Measurements from ENCODE around the gene CDK18.

Gene CDK18

DNA sequence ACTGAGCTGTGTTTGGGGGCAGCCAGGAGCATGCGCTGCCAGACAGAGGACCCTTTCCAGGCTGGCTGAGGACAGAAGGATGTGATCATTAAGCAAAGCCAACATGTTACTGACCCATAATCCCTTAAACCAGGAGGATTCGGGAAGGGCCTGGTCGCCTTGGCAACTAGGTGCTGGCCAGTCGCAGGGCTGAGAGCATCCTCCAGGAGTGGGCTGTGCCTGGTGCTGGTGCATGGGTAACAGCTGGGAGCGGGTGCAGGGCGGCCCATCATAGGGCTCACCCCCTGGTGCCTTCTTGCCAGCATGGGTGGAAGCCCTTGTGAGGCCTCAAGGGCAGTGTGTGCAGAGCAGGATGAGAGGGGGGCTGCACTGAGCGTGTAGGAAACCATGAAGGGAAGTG is 17.2 kb downstream of the CDK18 start:
- no peak overlapping the region for H3K27ac ChIP-seq (ENCODE audit: low read length)
- ATAC-seq (ENCODE audit: insufficient read depth, low read depth) (peak; percentile 10; the same call in 1 of the 3 replicates), DNase-seq (no peak)
- no peak overlapping the region for H3K4me2 ChIP-seq (ENCODE audit: insufficient read depth, low read length)
- peaks cover 15% of the 10 kb centered on the region for H4K20me1 ChIP-seq (ENCODE audit: insufficient read depth, low read length)
- no peak for TF ChIP-seq EZH2 (IDR thresholded peaks at IDR 0.05; ENCODE audit: borderline replicate concordance, low read depth, low read length, severe bottlenecking)
- TF ChIP-seq, protein P1, sequence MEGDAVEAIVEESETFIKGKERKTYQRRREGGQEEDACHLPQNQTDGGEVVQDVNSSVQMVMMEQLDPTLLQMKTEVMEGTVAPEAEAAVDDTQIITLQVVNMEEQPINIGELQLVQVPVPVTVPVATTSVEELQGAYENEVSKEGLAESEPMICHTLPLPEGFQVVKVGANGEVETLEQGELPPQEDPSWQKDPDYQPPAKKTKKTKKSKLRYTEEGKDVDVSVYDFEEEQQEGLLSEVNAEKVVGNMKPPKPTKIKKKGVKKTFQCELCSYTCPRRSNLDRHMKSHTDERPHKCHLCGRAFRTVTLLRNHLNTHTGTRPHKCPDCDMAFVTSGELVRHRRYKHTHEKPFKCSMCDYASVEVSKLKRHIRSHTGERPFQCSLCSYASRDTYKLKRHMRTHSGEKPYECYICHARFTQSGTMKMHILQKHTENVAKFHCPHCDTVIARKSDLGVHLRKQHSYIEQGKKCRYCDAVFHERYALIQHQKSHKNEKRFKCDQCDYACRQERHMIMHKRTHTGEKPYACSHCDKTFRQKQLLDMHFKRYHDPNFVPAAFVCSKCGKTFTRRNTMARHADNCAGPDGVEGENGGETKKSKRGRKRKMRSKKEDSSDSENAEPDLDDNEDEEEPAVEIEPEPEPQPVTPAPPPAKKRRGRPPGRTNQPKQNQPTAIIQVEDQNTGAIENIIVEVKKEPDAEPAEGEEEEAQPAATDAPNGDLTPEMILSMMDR (IDR thresholded peaks at IDR 0.05; ENCODE audit: borderline replicate concordance, extremely low read depth, low read length, poor library complexity, severe bottlenecking), result no peak
- no peak overlapping the region for H2AFZ ChIP-seq (ENCODE audit: low read depth, low read length)
- H3K4me1 ChIP-seq (ENCODE audit: insufficient read depth, low read length), result no peaks in the 10 kb centered on the region
- no peak overlapping the region for H3K4me3 ChIP-seq (ENCODE audit: low read depth in 1 of 2, low read length in 2 of 2)
- H3K79me2 ChIP-seq (ENCODE audit: insufficient read depth, low read length), result no peaks in the 10 kb centered on the region
- no peaks in the 10 kb centered on the region for H3K36me3 ChIP-seq (ENCODE audit: insufficient read depth, low read length)
- no peak overlapping the region for H3K9ac ChIP-seq (ENCODE audit: low read depth, low read length)
- H3K9me3 ChIP-seq (ENCODE audit: insufficient read depth, low read length, severe bottlenecking), result no peaks in the 10 kb centered on the region
- H3K27me3 ChIP-seq (ENCODE audit: insufficient read depth, low read length, poor library complexity), result no peaks in the 10 kb centered on the region

DNA sequence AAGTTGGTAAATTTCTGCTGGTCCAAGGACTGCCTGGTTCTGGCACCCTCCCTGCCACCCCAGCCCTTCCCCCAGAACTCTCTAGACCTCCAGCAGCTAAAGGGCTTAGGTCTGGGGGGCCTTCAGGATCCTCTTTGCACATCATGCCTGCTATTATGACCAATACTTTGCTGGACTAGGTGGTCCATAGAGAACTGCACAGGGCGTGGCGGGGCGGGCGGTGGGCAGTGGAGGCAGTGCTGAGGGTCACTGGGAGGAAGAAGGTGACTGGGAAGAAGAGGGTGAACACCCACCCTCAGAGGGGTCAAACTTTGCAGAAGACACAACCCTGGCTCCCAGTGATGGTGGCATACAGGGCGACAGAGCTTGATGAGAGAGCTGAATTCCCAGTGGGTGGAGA is 18.2 kb downstream of the CDK18 start:
- ATAC-seq (ENCODE audit: insufficient read depth, low read depth), result no peak
- no peaks in the 10 kb centered on the region for H3K9me3 ChIP-seq (ENCODE audit: insufficient read depth, low read length, severe bottlenecking)
- no peak for TF ChIP-seq EZH2 (IDR thresholded peaks at IDR 0.05; ENCODE audit: borderline replicate concordance, low read depth, low read length, severe bottlenecking)
- TF ChIP-seq, protein P1 (IDR thresholded peaks at IDR 0.05; ENCODE audit: borderline replicate concordance, extremely low read depth, low read length, poor library complexity, severe bottlenecking), result no peak
- no peak overlapping the region for H3K9ac ChIP-seq (ENCODE audit: low read depth, low read length)
- no peak overlapping the region for H3K4me2 ChIP-seq (ENCODE audit: insufficient read depth, low read length)
- no peak overlapping the region for H2AFZ ChIP-seq (ENCODE audit: low read depth, low read length)
- no peak overlapping the region for H3K4me3 ChIP-seq (ENCODE audit: low read depth in 1 of 2, low read length in 2 of 2)
- no peaks in the 10 kb centered on the region for H3K4me1 ChIP-seq (ENCODE audit: insufficient read depth, low read length)
- DNase-seq, result no peak
- no peaks in the 10 kb centered on the region for H3K79me2 ChIP-seq (ENCODE audit: insufficient read depth, low read length)
- H4K20me1 ChIP-seq (ENCODE audit: insufficient read depth, low read length), result peaks cover 9% of the 10 kb centered on the region
- no peaks in the 10 kb centered on the region for H3K27me3 ChIP-seq (ENCODE audit: insufficient read depth, low read length, poor library complexity)
- no peaks in the 10 kb centered on the region for H3K36me3 ChIP-seq (ENCODE audit: insufficient read depth, low read length)
- no peak overlapping the region for H3K27ac ChIP-seq (ENCODE audit: low read length)

DNA sequence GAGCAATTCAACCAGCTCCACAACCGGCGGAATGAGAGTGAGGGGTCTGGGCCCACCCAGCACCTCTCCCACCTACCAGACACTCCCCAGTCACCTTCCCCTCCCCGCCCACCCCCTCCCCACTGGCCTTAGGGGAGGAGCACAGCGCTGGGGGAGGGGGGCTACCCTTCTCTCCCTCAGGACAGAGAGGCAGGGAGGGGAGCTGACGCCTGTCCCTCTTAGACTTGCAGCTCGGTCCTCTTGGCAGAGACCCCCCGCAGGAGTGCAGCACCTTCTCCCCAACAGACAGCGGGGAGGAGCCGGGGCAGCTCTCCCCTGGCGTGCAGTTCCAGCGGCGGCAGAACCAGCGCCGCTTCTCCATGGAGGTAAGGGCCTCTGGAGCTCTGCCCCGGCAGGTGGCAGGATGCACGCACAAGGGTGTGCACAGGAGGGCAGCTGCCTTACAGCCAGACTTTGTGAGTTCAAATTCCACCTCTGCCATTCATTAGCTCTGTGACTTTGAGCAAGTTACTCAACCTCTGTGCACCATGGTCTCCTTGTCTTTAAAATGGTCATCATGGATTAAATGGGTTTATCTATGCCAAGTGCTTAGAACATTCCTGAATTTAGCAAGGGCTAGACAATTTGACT is 18.9 kb downstream of the CDK18 start:
- H3K9me3 ChIP-seq (ENCODE audit: insufficient read depth, low read length, severe bottlenecking), result no peaks in the 10 kb centered on the region
- H3K9ac ChIP-seq (ENCODE audit: low read depth, low read length), result no peak overlapping the region
- peaks cover 4% of the 10 kb centered on the region; the same call in 1 of the 2 replicates for H4K20me1 ChIP-seq (ENCODE audit: insufficient read depth, low read length)
- ATAC-seq (ENCODE audit: insufficient read depth, low read depth) (no peak), DNase-seq (no peak)
- H3K36me3 ChIP-seq (ENCODE audit: insufficient read depth, low read length), result no peaks in the 10 kb centered on the region
- no peaks in the 10 kb centered on the region for H3K4me1 ChIP-seq (ENCODE audit: insufficient read depth, low read length)
- H3K79me2 ChIP-seq (ENCODE audit: insufficient read depth, low read length), result no peaks in the 10 kb centered on the region
- no peaks in the 10 kb centered on the region for H3K27me3 ChIP-seq (ENCODE audit: insufficient read depth, low read length, poor library complexity)
- no peak overlapping the region for H2AFZ ChIP-seq (ENCODE audit: low read depth, low read length)
- H3K4me3 ChIP-seq (ENCODE audit: low read depth in 1 of 2, low read length in 2 of 2), result no peak overlapping the region
- H3K27ac ChIP-seq (ENCODE audit: low read length), result no peak overlapping the region
- TF ChIP-seq, protein P1 (IDR thresholded peaks at IDR 0.05; ENCODE audit: borderline replicate concordance, extremely low read depth, low read length, poor library complexity, severe bottlenecking), result no peak
- TF ChIP-seq EZH2 (IDR thresholded peaks at IDR 0.05; ENCODE audit: borderline replicate concordance, low read depth, low read length, severe bottlenecking), result no peak
- no peak overlapping the region for H3K4me2 ChIP-seq (ENCODE audit: insufficient read depth, low read length)

Measured in DND-41 (cell line).